Keratinocyte (primary cell): ENCODE results near the gene NUDT12.

Experiments used
- CTCF ChIP-seq, 3 experiments: IDR thresholded peaks in 1 of 3; conservative IDR thresholded peaks in 1 of 3; optimal IDR thresholded peaks in 1 of 3; 2 replicates in 2 of 3; 3 replicates in 1 of 3; pipeline versions ENCODE3 to v1.5.1; 2011; ENCODE audit warnings: low read length in 3 of 3, mild to moderate bottlenecking in 3 of 3, moderate library complexity in 2 of 3, control low read depth in 1 of 3, inconsistent platforms in 1 of 3; ENCODE audit not compliant: insufficient read depth in 2 of 3; ENCODE audit errors: extremely low read depth in 1 of 3
- EZH2 ChIP-seq: IDR thresholded peaks from one replicate; pipeline ENCODE4 v1.6.1; 2012; ENCODE audit warnings: inconsistent platforms, mild to moderate bottlenecking, low read length, moderate library complexity

- TF ChIP-seq CTCF (optimal IDR thresholded peaks at IDR 0.05 in 1 of 3, IDR thresholded peaks at IDR 0.05 in 1 of 3, conservative IDR thresholded peaks at IDR 0.05 in 1 of 3; ENCODE audit: extremely low read depth in 1 of 3, insufficient read depth in 2 of 3, low read length in 3 of 3) (no peak), EZH2 (no peak)
Observed at GRCh38 chr5:103573411-103573810, 10.8 kb upstream of the NUDT12 start.
